Testis (tissue), 2 donors: Measurements from ENCODE around the gene JAGN1.

ENCODE experiments used
- CTCF ChIP-seq, 3 experiments: fragments of 450-650 bp in 2 of 3; fragments of 200-600 bp in 1 of 3; sonication (generic) in 1 of 3; IDR thresholded peaks; one replicate each; pipeline ENCODE4 v1.5.1; 2016 to 2019; ENCODE audit warnings: antibody characterized with exemption in 3 of 3, mild to moderate bottlenecking in 2 of 3, moderate library complexity in 1 of 3
- POLR2A ChIP-seq: fragments of 450-650 bp; IDR thresholded peaks from one replicate; pipeline ENCODE4 v1.6.1; 2017; ENCODE audit warnings: antibody characterized with exemption, mild to moderate bottlenecking, moderate library complexity

- TF ChIP-seq CTCF (IDR thresholded peaks at IDR 0.05) (no peak), POLR2A (no peak)
Measured at GRCh38 chr3:9911863-9912262, 21.5 kb downstream of the JAGN1 start.
